ENCODE results near the gene ARPC4.
A peak's percentile ranks its signal among the peaks of the same experiment; 100 is the strongest.
"Not testable (repeated sequence)": the region's sequence is repeated elsewhere in the genome, so short reads cannot be mapped to it uniquely, and the experiment has no call there.

Gene ARPC4

GRCh38 chr3:9825451-9826040, 32.7 kb downstream of the ARPC4 start:
- DNase-seq, result no peak

- DNase-seq, result no peak
Measured at GRCh38 chr3:9826815-9827573, 34.1 kb downstream of the ARPC4 start.

GRCh38 chr3:9828801-9829755, 36.2 kb downstream of the ARPC4 start:
- no peak for DNase-seq

GRCh38 chr3:9831253-9831652, 38.4 kb downstream of the ARPC4 start:
- no peak for DNase-seq

- DNase-seq, result no peak
Measured at GRCh38 chr3:9833078-9833477, 40.2 kb downstream of the ARPC4 start.

- no peak for DNase-seq
Measured at GRCh38 chr3:9834520-9835380, 41.9 kb downstream of the ARPC4 start.

- DNase-seq, result no peak
Measured at GRCh38 chr3:9837701-9838582, 45.1 kb downstream of the ARPC4 start.

GRCh38 chr3:9838856-9839255, 46.0 kb downstream of the ARPC4 start:
- DNase-seq, result no peak

- DNase-seq, result no peak
Measured at GRCh38 chr3:9841015-9841414, 48.1 kb downstream of the ARPC4 start.

GRCh38 chr3:9843715-9844438, 51.0 kb downstream of the ARPC4 start, which contains the start of gene RPUSD3:
Gene RPUSD3 (minus strand): TSS chr3:9844008. CDS start chr3:9843990, 18 bp downstream.
- DNase-seq, result peak; percentile 73

- no peak for DNase-seq
Measured at GRCh38 chr3:9846231-9846630, 53.3 kb downstream of the ARPC4 start.

- no peak for DNase-seq
Measured at GRCh38 chr3:9846931-9847488, 54.1 kb downstream of the ARPC4 start.

- not testable (repeated sequence) for DNase-seq
Measured at GRCh38 chr3:9847870-9848269, 55.0 kb downstream of the ARPC4 start.

GRCh38 chr3:9848860-9849259, 56.0 kb downstream of the ARPC4 start:
- DNase-seq, result not testable (repeated sequence)

- not testable (repeated sequence) for DNase-seq
Measured at GRCh38 chr3:9851383-9851782, 58.5 kb downstream of the ARPC4 start.

GRCh38 chr3:9851926-9852325, 59.0 kb downstream of the ARPC4 start:
- not testable (repeated sequence) for DNase-seq

GRCh38 chr3:9852528-9852927, 59.6 kb downstream of the ARPC4 start:
- DNase-seq, result no peak

- not testable (repeated sequence) for DNase-seq
Measured at GRCh38 chr3:9854291-9854940, 61.5 kb downstream of the ARPC4 start.

- no peak for DNase-seq
Measured at GRCh38 chr3:9855594-9855993, 62.7 kb downstream of the ARPC4 start.

Measured in kidney glomerular epithelial cell (primary cell).